Astrocyte (in vitro differentiated cells and primary cell): ENCODE data around the gene LYRM4. TPM values are rescaled to one million over a fixed set of nuclear protein-coding genes. Genes with fewer than 3 reads are reported as not detected.
A peak's percentile ranks its signal among the peaks of the same experiment; 100 is the strongest.

ENCODE experiments used
- DNase-seq: peaks from one replicate; pipeline ENCODE4 v3.0.0-alpha.2; 2010; ENCODE audit warnings: low read depth
- FAIRE-seq: peaks from 2 replicates; lab custom pipeline; 2011; peaks lifted over from hg19 to GRCh38; lab: Jason Lieb, UNC
- H2AFZ ChIP-seq: 2 replicates; pipeline ENCODE4 v1.6.0; 2012; ENCODE audit warnings: low read depth, low read length, inconsistent platforms
- H3K27ac ChIP-seq: 2 replicates; pipeline ENCODE4 v1.5.1; 2011; ENCODE audit warnings: low read depth, low read length, inconsistent platforms
- H3K27me3 ChIP-seq: 2 replicates; pipeline ENCODE4 v1.6.0; 2011; ENCODE audit warnings: low read length, inconsistent platforms; ENCODE audit not compliant: insufficient read depth
- H3K36me3 ChIP-seq: 2 replicates; pipeline ENCODE4 v1.5.1; 2011; ENCODE audit warnings: low read length, inconsistent platforms; ENCODE audit not compliant: insufficient read depth
- H3K4me1 ChIP-seq: 2 replicates; pipeline ENCODE4 v1.5.1; 2011; ENCODE audit warnings: low read length, inconsistent platforms; ENCODE audit not compliant: insufficient read depth
- H3K4me2 ChIP-seq: 2 replicates; pipeline ENCODE4 v1.6.0; 2012; ENCODE audit warnings: low read length, inconsistent platforms
- H3K4me3 ChIP-seq: 2 replicates; pipeline ENCODE4 v1.5.1; 2011; ENCODE audit warnings: low read depth, mild to moderate bottlenecking, low read length, inconsistent platforms; ENCODE audit not compliant: insufficient read depth
- H3K79me2 ChIP-seq: 2 replicates; pipeline ENCODE4 v1.6.0; 2012; ENCODE audit warnings: mild to moderate bottlenecking, low read length, inconsistent platforms; ENCODE audit not compliant: insufficient read depth
- H3K9ac ChIP-seq: 2 replicates; pipeline ENCODE4 v1.6.0; 2012; ENCODE audit warnings: mild to moderate bottlenecking, low read length, inconsistent platforms
- H3K9me3 ChIP-seq: 2 replicates; pipeline ENCODE4 v1.5.1; 2012; ENCODE audit warnings: low read depth, mild to moderate bottlenecking, low read length, inconsistent platforms; ENCODE audit not compliant: insufficient read depth
- H4K20me1 ChIP-seq: 2 replicates; pipeline ENCODE4 v1.6.0; 2012; ENCODE audit warnings: low read length, inconsistent platforms; ENCODE audit not compliant: insufficient read depth
- H3K27ac Mint-ChIP-seq: one replicate; pipeline ENCODE4 v1.8.0; 2021; ENCODE audit warnings: mild to moderate bottlenecking, mixed read lengths; ENCODE audit not compliant: unreplicated experiment
- H3K27me3 Mint-ChIP-seq: one replicate; pipeline ENCODE4 v1.8.0; 2021; ENCODE audit warnings: low read depth, mixed read lengths; ENCODE audit not compliant: unreplicated experiment
- H3K36me3 Mint-ChIP-seq: one replicate; pipeline ENCODE4 v1.8.0; 2021; ENCODE audit warnings: low read depth, mixed read lengths; ENCODE audit not compliant: unreplicated experiment
- H3K4me1 Mint-ChIP-seq: one replicate; pipeline ENCODE4 v1.8.0; 2021; ENCODE audit warnings: low read depth, mixed read lengths; ENCODE audit not compliant: unreplicated experiment
- H3K4me3 Mint-ChIP-seq: one replicate; pipeline ENCODE4 v1.8.0; 2021; ENCODE audit warnings: mild to moderate bottlenecking, moderate library complexity, mixed read lengths; ENCODE audit not compliant: unreplicated experiment
- H3K9me3 Mint-ChIP-seq: one replicate; pipeline ENCODE4 v1.8.0; 2021; ENCODE audit warnings: mild to moderate bottlenecking, mixed read lengths; ENCODE audit not compliant: unreplicated experiment
- CTCF ChIP-seq: IDR thresholded peaks from 2 replicates; pipeline ENCODE4 v1.5.1; 2011; ENCODE audit warnings: low read depth, mild to moderate bottlenecking, inconsistent platforms, low read length, moderate library complexity; ENCODE audit not compliant: insufficient read depth
- EZH2 ChIP-seq: IDR thresholded peaks from 2 replicates; pipeline ENCODE4 v1.6.1; 2012; ENCODE audit warnings: mild to moderate bottlenecking, low read length, inconsistent platforms; ENCODE audit not compliant: insufficient read depth
- total RNA-seq: library from RNA; stranded (reverse); gene quantifications from 2 replicates; pipeline ENCODE4 v1.2.1, GENCODE V29; 2021

The LYRM4 gene
- total RNA-seq, 1 donor from 2014 or later: 39.1 TPM

DNA sequence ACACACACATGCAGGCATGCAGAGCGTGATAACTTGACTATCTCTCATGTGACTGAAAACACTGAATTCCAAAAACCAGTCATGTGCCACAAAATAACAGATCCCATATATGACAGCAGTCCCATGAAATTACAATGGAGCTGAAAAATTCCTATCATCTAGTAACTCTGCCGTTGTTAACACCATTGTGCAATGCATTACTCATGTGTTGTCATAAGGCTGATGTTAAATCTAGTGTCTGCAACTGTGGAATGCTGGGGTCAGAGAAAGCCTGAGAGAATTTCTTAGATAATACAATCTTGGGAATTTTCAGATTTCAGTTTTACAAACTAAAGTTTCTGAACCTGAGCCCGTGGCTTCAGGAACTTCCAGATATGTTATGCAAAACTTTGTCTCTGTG, 70.2 kb downstream of the LYRM4 start:
- no peaks in the 10 kb centered on the region for H3K9me3 ChIP-seq
- peaks cover 19% of the 10 kb centered on the region for H3K4me1 ChIP-seq
- Mint-ChIP-seq H3K27ac (peak overlapping the region; percentile 93), H3K4me3 (no peak overlapping the region), H3K9me3 (no peaks in the 10 kb centered on the region), H3K4me1 (peaks cover 22% of the 10 kb centered on the region), H3K27me3 (no peaks in the 10 kb centered on the region), H3K36me3 (peaks cover 1% of the 10 kb centered on the region)
- H3K36me3 ChIP-seq: no peaks in the 10 kb centered on the region
- FAIRE-seq (peak; percentile 76), DNase-seq (peak; percentile 95)
- no peaks in the 10 kb centered on the region for H3K27me3 ChIP-seq
- no peak overlapping the region for H2AFZ ChIP-seq
- no peaks in the 10 kb centered on the region for H3K79me2 ChIP-seq
- peak overlapping the region; percentile 83 for H3K27ac ChIP-seq
- no peak overlapping the region for H3K4me3 ChIP-seq
- H4K20me1 ChIP-seq: no peaks in the 10 kb centered on the region
- H3K9ac ChIP-seq: peak overlapping the region; percentile 60
- H3K4me2 ChIP-seq: peak overlapping the region; percentile 56
- TF ChIP-seq EZH2 (no peak), CTCF (no peak)

DNA sequence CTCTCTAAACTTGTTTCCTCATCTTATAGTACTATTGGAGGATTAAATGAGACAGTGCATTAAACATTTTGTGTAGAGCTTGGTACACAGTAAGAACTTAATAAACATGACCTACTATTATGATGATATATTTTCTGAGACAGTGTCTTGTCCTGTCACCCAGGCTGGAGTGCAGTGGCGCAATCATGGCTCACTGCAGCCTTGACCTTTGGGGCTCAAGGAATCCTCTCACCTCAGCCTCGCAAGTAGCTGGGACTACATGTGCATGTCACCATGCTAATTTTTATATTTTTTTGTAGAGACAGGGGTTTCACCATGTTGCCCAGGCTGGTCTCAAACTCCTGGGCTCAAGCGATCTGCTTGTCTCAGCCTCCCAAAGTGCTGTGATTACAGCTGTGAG, 72.1 kb downstream of the LYRM4 start:
- Mint-ChIP-seq H3K4me1 (peaks cover 22% of the 10 kb centered on the region), H3K36me3 (peaks cover 5% of the 10 kb centered on the region), H3K27ac (no peak overlapping the region), H3K27me3 (no peaks in the 10 kb centered on the region), H3K4me3 (no peak overlapping the region), H3K9me3 (no peaks in the 10 kb centered on the region)
- H3K27me3 ChIP-seq: no peaks in the 10 kb centered on the region
- no peaks in the 10 kb centered on the region for H3K9me3 ChIP-seq
- FAIRE-seq: no peak
- no peak overlapping the region for H3K4me3 ChIP-seq
- no peak overlapping the region for H3K27ac ChIP-seq
- DNase-seq: no peak
- no peak overlapping the region for H3K9ac ChIP-seq
- H3K4me2 ChIP-seq: no peak overlapping the region
- no peaks in the 10 kb centered on the region for H3K79me2 ChIP-seq
- peaks cover 19% of the 10 kb centered on the region for H3K4me1 ChIP-seq
- TF ChIP-seq CTCF: no peak
- H2AFZ ChIP-seq: no peak overlapping the region
- H4K20me1 ChIP-seq: no peaks in the 10 kb centered on the region
- no peaks in the 10 kb centered on the region for H3K36me3 ChIP-seq

GRCh38 chr6:5184878-5185277, 75.9 kb downstream of the LYRM4 start:
- no peaks in the 10 kb centered on the region for H3K27me3 ChIP-seq
- no peaks in the 10 kb centered on the region for H3K79me2 ChIP-seq
- H3K27ac ChIP-seq: no peak overlapping the region
- no peak overlapping the region for H2AFZ ChIP-seq
- H3K4me3 Mint-ChIP-seq: no peak overlapping the region
- FAIRE-seq (no peak), DNase-seq (no peak)
- H3K4me1 Mint-ChIP-seq: peaks cover 2% of the 10 kb centered on the region
- no peaks in the 10 kb centered on the region for H4K20me1 ChIP-seq
- H3K36me3 Mint-ChIP-seq: peaks cover 5% of the 10 kb centered on the region
- no peak for TF ChIP-seq EZH2
- no peak for TF ChIP-seq CTCF
- H3K27me3 Mint-ChIP-seq: no peaks in the 10 kb centered on the region
- H3K9ac ChIP-seq: no peak overlapping the region
- no peaks in the 10 kb centered on the region for H3K9me3 ChIP-seq
- no peak overlapping the region for H3K27ac Mint-ChIP-seq
- no peaks in the 10 kb centered on the region for H3K9me3 Mint-ChIP-seq
- no peak overlapping the region for H3K4me2 ChIP-seq
- no peaks in the 10 kb centered on the region for H3K36me3 ChIP-seq
- peaks cover 2% of the 10 kb centered on the region for H3K4me1 ChIP-seq
- no peak overlapping the region for H3K4me3 ChIP-seq
